GM12878 (cell line): ENCODE results near the gene PPP2R3A.

Source experiments
- CHD1 ChIP-seq: IDR thresholded peaks from 2 replicates; pipeline ENCODE4 v1.6.1; 2012; ENCODE audit warnings: low read depth, low read length, improper control_type of control experiment
- PAX8 ChIP-seq: fragments of 450-650 bp; IDR thresholded peaks from 2 replicates; pipeline ENCODE4 v1.6.1; 2017; ENCODE audit warnings: mild to moderate bottlenecking, moderate library complexity
- POLR2A ChIP-seq: IDR thresholded peaks from 2 replicates; pipeline ENCODE4 v1.6.1; 2011; ENCODE audit warnings: low read depth, mild to moderate bottlenecking, low read length
- TF ChIP-seq, protein P1 (sequence below): IDR thresholded peaks from 2 replicates; pipeline ENCODE4 v1.6.1; 2011; ENCODE audit warnings: mild to moderate bottlenecking, low read depth, low read length, moderate library complexity; ENCODE audit not compliant: insufficient replicate concordance
- TF ChIP-seq, protein P2 (sequence below): IDR thresholded peaks from 2 replicates; pipeline ENCODE4 v1.6.1; 2012; ENCODE audit warnings: low read depth, low read length, improper control_type of control experiment
- TF ChIP-seq, protein P3 (sequence below): fragments of 450-650 bp; IDR thresholded peaks from 2 replicates; pipeline ENCODE4 v1.6.1; 2017; ENCODE audit warnings: mild to moderate bottlenecking

DNA sequence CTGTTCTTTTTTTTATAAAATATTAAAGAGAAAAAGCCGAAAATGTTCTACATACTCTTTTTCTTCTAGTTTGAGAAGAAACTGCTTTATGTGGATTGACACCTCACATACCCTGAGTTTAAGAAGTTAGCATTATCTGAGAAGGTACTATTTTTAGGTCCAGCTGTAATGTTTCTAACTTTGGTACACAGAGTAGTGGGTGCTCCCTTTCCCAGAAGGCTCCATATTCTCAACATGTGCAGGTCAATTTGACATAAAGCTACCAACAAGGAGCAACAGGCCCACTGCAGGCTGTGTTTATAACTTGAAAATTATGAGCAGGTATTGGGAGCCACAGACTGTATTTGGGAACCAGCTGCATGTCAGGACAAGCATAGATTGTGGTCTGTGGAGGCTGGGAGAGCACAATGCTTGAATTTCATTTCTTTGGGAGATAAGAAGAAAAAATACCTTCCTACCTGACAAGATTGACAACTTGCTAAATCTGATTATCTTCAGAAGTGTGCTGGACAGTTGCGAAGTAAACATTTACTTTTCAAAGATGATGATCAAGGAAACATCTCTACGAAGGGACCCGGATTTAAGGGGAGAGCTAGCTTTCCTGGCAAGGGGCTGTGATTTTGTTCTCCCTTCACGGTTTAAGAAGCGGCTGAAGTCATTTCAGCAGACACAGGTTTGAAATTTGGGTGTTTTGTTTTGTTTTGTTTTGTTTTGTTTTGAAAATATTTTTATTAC, 57.2 kb downstream of the PPP2R3A start:
- TF ChIP-seq CHD1 (no peak), POLR2A (no peak), PAX8 (no peak)
- TF ChIP-seq, protein P1, sequence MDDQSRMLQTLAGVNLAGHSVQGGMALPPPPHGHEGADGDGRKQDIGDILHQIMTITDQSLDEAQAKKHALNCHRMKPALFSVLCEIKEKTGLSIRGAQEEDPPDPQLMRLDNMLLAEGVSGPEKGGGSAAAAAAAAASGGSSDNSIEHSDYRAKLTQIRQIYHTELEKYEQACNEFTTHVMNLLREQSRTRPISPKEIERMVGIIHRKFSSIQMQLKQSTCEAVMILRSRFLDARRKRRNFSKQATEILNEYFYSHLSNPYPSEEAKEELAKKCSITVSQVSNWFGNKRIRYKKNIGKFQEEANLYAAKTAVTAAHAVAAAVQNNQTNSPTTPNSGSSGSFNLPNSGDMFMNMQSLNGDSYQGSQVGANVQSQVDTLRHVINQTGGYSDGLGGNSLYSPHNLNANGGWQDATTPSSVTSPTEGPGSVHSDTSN, result no peak
- TF ChIP-seq, protein P2, sequence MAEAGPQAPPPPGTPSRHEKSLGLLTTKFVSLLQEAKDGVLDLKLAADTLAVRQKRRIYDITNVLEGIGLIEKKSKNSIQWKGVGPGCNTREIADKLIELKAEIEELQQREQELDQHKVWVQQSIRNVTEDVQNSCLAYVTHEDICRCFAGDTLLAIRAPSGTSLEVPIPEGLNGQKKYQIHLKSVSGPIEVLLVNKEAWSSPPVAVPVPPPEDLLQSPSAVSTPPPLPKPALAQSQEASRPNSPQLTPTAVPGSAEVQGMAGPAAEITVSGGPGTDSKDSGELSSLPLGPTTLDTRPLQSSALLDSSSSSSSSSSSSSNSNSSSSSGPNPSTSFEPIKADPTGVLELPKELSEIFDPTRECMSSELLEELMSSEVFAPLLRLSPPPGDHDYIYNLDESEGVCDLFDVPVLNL, result no peak
- TF ChIP-seq, protein P3, sequence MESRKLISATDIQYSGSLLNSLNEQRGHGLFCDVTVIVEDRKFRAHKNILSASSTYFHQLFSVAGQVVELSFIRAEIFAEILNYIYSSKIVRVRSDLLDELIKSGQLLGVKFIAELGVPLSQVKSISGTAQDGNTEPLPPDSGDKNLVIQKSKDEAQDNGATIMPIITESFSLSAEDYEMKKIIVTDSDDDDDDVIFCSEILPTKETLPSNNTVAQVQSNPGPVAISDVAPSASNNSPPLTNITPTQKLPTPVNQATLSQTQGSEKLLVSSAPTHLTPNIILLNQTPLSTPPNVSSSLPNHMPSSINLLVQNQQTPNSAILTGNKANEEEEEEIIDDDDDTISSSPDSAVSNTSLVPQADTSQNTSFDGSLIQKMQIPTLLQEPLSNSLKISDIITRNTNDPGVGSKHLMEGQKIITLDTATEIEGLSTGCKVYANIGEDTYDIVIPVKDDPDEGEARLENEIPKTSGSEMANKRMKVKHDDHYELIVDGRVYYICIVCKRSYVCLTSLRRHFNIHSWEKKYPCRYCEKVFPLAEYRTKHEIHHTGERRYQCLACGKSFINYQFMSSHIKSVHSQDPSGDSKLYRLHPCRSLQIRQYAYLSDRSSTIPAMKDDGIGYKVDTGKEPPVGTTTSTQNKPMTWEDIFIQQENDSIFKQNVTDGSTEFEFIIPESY, result no peak
